Measurements from ENCODE around the gene CLEC5A. TPM values are rescaled to one million over a fixed set of nuclear protein-coding genes. Genes with fewer than 3 reads are reported as not detected.

Gene CLEC5A
- total and polyA plus RNA-seq, 2 donors (not counting 1 experiment from before 2014, with no cell fraction given), result 0.03 to 0.47 TPM

DNA sequence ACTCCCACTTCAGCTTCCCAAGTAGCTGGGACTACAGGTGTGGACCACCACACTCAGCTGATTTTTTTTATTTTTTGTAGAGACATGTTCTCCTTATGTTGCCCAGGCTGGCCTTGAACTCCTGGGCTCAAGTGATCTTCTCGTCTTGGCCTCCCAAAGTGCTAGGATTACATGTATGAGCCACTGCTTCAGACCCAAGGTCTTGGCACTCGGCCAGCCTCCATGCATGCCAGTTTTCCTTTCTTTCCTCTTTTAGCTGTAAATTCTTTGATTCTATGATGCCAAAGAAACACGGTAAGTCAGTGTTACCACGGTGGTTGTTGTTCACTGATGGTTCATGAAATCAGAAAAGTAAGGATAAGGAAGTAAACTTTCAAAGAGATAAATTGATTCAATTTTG lies 45.9 kb upstream of the CLEC5A start:
- Histone ChIP-seq H3K4me1 (ENCODE audit: control insufficient read depth in 2 of 2, insufficient read depth in 2 of 2, low read length in 2 of 2) (no peaks in the 10 kb centered on the region), H3K36me3 (replicated peaks in 1 of 2; ENCODE audit: control extremely low read depth in 1 of 2, control insufficient read depth in 1 of 2, extremely low read depth in 1 of 2, insufficient read depth in 2 of 2, low read length in 1 of 2) (no peaks in the 10 kb centered on the region), H3K79me2 (ENCODE audit: control insufficient read depth, insufficient read depth, low read length) (no peaks in the 10 kb centered on the region), H3K27me3 (replicated peaks in 1 of 4; ENCODE audit: control extremely low read depth in 1 of 4, control insufficient read depth in 3 of 4, insufficient read depth in 4 of 4, low read length in 3 of 4) (no peaks in the 10 kb centered on the region), H2AFZ (ENCODE audit: insufficient read depth, low read depth, low read length, poor library complexity, severe bottlenecking) (no peak overlapping the region), H3K4me3 (ENCODE audit: control extremely low read depth in 1 of 5, extremely low read depth in 1 of 5, insufficient read depth in 1 of 5, low read depth in 2 of 5, low read length in 4 of 5) (no peak overlapping the region), H4K20me1 (ENCODE audit: control insufficient read depth, insufficient read depth, low read length, poor library complexity, severe bottlenecking) (no peaks in the 10 kb centered on the region), H3K27ac (ENCODE audit: low read length in 2 of 2) (no peak overlapping the region), H3K9me3 (ENCODE audit: control extremely low read depth in 1 of 3, control insufficient read depth in 2 of 3, insufficient read depth in 1 of 3, low read length in 2 of 3) (no peaks in the 10 kb centered on the region), H3K9ac (ENCODE audit: low read length) (no peak overlapping the region), H3K4me2 (replicated peaks; ENCODE audit: low read depth, low read length, poor library complexity, severe bottlenecking) (no peak overlapping the region)
- ATAC-seq (ENCODE audit: low read depth) (no peak), DNase-seq (no peak)
- CTCF ChIA-PET, result no interaction called here
- WGBS (ENCODE audit: insufficient coverage), result 94% methylated on average over 2 of the region's 4 CpGs
- Mint-ChIP-seq H3K9me3 (ENCODE audit: insufficient read depth) (no peaks in the 10 kb centered on the region), H3K27ac (no peak overlapping the region), H3K27me3 (peaks cover 5% of the 10 kb centered on the region), H3K4me1 (no peaks in the 10 kb centered on the region), H3K4me3 (no peak overlapping the region)
- intact Hi-C loops (cut with micrococcal nuclease), result no loop called here
- TF ChIP-seq, protein P1, sequence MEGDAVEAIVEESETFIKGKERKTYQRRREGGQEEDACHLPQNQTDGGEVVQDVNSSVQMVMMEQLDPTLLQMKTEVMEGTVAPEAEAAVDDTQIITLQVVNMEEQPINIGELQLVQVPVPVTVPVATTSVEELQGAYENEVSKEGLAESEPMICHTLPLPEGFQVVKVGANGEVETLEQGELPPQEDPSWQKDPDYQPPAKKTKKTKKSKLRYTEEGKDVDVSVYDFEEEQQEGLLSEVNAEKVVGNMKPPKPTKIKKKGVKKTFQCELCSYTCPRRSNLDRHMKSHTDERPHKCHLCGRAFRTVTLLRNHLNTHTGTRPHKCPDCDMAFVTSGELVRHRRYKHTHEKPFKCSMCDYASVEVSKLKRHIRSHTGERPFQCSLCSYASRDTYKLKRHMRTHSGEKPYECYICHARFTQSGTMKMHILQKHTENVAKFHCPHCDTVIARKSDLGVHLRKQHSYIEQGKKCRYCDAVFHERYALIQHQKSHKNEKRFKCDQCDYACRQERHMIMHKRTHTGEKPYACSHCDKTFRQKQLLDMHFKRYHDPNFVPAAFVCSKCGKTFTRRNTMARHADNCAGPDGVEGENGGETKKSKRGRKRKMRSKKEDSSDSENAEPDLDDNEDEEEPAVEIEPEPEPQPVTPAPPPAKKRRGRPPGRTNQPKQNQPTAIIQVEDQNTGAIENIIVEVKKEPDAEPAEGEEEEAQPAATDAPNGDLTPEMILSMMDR (IDR thresholded peaks at IDR 0.05), result no peak
- TF ChIP-seq EZH2 (IDR thresholded peaks at IDR 0.05; ENCODE audit: borderline replicate concordance, insufficient read depth, low read depth, low read length, poor library complexity, severe bottlenecking), result no peak
- POLR2A ChIA-PET, result no interaction called here

DNA sequence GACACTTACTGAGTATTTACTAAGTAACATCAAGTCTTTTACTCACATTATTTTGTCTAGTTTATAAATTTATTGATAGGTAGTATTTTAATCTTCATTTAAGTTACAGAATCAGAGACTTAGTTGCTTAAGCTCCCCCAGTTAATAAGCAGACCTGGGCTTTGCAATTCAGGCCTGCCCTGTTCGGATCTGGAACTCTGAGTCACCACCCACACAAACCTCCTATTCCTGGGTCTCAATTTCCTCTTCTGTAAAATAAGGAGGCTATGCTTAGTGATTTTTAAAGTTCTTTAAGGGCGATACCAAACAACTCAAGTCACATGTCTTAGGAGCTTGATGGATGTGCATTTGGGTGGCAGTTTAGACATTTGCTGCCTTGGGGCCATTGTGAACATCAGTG lies 45.4 kb upstream of the CLEC5A start:
- no peaks in the 10 kb centered on the region for H3K4me1 ChIP-seq (ENCODE audit: control insufficient read depth in 2 of 2, insufficient read depth in 2 of 2, low read length in 2 of 2)
- Mint-ChIP-seq H3K4me3 (no peak overlapping the region), H3K4me1 (no peaks in the 10 kb centered on the region), H3K27me3 (peaks cover 5% of the 10 kb centered on the region), H3K9me3 (ENCODE audit: insufficient read depth) (no peaks in the 10 kb centered on the region), H3K27ac (no peak overlapping the region)
- H3K9ac ChIP-seq (ENCODE audit: low read length), result no peak overlapping the region
- no peak overlapping the region for H2AFZ ChIP-seq (ENCODE audit: insufficient read depth, low read depth, low read length, poor library complexity, severe bottlenecking)
- H3K9me3 ChIP-seq (ENCODE audit: control extremely low read depth in 1 of 3, control insufficient read depth in 2 of 3, insufficient read depth in 1 of 3, low read length in 2 of 3), result no peaks in the 10 kb centered on the region
- no peak overlapping the region for H3K4me3 ChIP-seq (ENCODE audit: control extremely low read depth in 1 of 5, extremely low read depth in 1 of 5, insufficient read depth in 1 of 5, low read depth in 2 of 5, low read length in 4 of 5)
- H3K36me3 ChIP-seq (replicated peaks in 1 of 2; ENCODE audit: control extremely low read depth in 1 of 2, control insufficient read depth in 1 of 2, extremely low read depth in 1 of 2, insufficient read depth in 2 of 2, low read length in 1 of 2), result no peaks in the 10 kb centered on the region
- WGBS (ENCODE audit: insufficient coverage), result no CpG with 5 or more reads among the region's 2 CpGs
- H4K20me1 ChIP-seq (ENCODE audit: control insufficient read depth, insufficient read depth, low read length, poor library complexity, severe bottlenecking), result no peaks in the 10 kb centered on the region
- TF ChIP-seq, protein P1 (IDR thresholded peaks at IDR 0.05), result no peak
- no peak for TF ChIP-seq EZH2 (IDR thresholded peaks at IDR 0.05; ENCODE audit: borderline replicate concordance, insufficient read depth, low read depth, low read length, poor library complexity, severe bottlenecking)
- DNase-seq (no peak), ATAC-seq (ENCODE audit: low read depth) (no peak)
- no peak overlapping the region for H3K27ac ChIP-seq (ENCODE audit: low read length in 2 of 2)
- intact Hi-C loops (cut with micrococcal nuclease), result no loop called here
- ChIA-PET CTCF (no interaction called here), POLR2A (no interaction called here)
- no peaks in the 10 kb centered on the region for H3K79me2 ChIP-seq (ENCODE audit: control insufficient read depth, insufficient read depth, low read length)
- no peak overlapping the region for H3K4me2 ChIP-seq (replicated peaks; ENCODE audit: low read depth, low read length, poor library complexity, severe bottlenecking)
- H3K27me3 ChIP-seq (replicated peaks in 1 of 4; ENCODE audit: control extremely low read depth in 1 of 4, control insufficient read depth in 3 of 4, insufficient read depth in 4 of 4, low read length in 3 of 4), result no peaks in the 10 kb centered on the region
